ENCODE measurements around the gene DPYD.

The DPYD gene

GRCh38 chr1:97920832-97921571, at the start of gene DPYD:
Gene DPYD (minus strand): TSS chr1:97921034. CDS start chr1:97920922, 112 bp downstream.
- peak; percentile 77 to 80 for DNase-seq

- DNase-seq: no peak
Observed at GRCh38 chr1:97960470-97960869, 39.6 kb upstream of the DPYD start.

- no peak for DNase-seq
Observed at GRCh38 chr1:97947695-97948094, 26.9 kb upstream of the DPYD start.

- DNase-seq: no peak
Observed at GRCh38 chr1:97943354-97943753, 22.5 kb upstream of the DPYD start.

- DNase-seq: peak in 1 of 2 donors; percentile 59
Observed at GRCh38 chr1:97942161-97943123, 21.6 kb upstream of the DPYD start.

- DNase-seq: no peak
Observed at GRCh38 chr1:97938285-97938642, 17.4 kb upstream of the DPYD start.

GRCh38 chr1:97936976-97937375, 16.1 kb upstream of the DPYD start:
- no peak for DNase-seq

GRCh38 chr1:97934491-97934890, 13.7 kb upstream of the DPYD start:
- DNase-seq: no peak

- no peak for DNase-seq
Observed at GRCh38 chr1:97929874-97930851, 9.3 kb upstream of the DPYD start.

GRCh38 chr1:97926017-97926708, 5.3 kb upstream of the DPYD start:
- DNase-seq: no peak

GRCh38 chr1:97925151-97925550, 4.3 kb upstream of the DPYD start:
- no peak for DNase-seq

- no peak for DNase-seq
Observed at GRCh38 chr1:97923811-97924210, 3.0 kb upstream of the DPYD start.

- DNase-seq: no peak
Observed at GRCh38 chr1:97920276-97920831, 480 bp downstream of the DPYD start.

- peak in 1 of 2 donors; percentile 10 for DNase-seq
Observed at GRCh38 chr1:97919585-97920261, 1.1 kb downstream of the DPYD start.

- no peak for DNase-seq
Observed at GRCh38 chr1:97918961-97919360, 1.9 kb downstream of the DPYD start.

GRCh38 chr1:97913506-97914139, 7.2 kb downstream of the DPYD start:
- DNase-seq: no peak

- DNase-seq: no peak
Observed at GRCh38 chr1:97911266-97912215, 9.3 kb downstream of the DPYD start.

GRCh38 chr1:97909266-97909665, 11.6 kb downstream of the DPYD start:
- no peak for DNase-seq

- no peak for DNase-seq
Observed at GRCh38 chr1:97907886-97908285, 12.9 kb downstream of the DPYD start.

Data from bone marrow (tissue), 2 donors.